Ascending aorta (tissue), 2 donors: Measurements from ENCODE around the gene PCGF1. TPM values are rescaled to one million over a fixed set of nuclear protein-coding genes. Genes with fewer than 3 reads are reported as not detected.
A peak's percentile ranks its signal among the peaks of the same experiment; 100 is the strongest.

Experiments used
- DNase-seq, 2 donors: peaks; one replicate each; pipeline ENCODE4 v3.0.0-alpha.2; 2019; ENCODE audit warnings: low spot score in 2 of 2
- H3K27ac ChIP-seq, 2 donors: fragments of 200-600 bp; sonication (generic); one replicate each; pipeline ENCODE4 v1.5.1; 2016 to 2017; ENCODE audit warnings: mild to moderate bottlenecking in 1 of 2
- H3K27me3 ChIP-seq: fragments of 200-600 bp; sonication (generic); one replicate; pipeline ENCODE4 v1.5.1; 2017
- H3K36me3 ChIP-seq, 2 donors: fragments of 200-600 bp; sonication (generic); one replicate each; pipeline ENCODE4 v1.5.1; 2016
- H3K4me1 ChIP-seq, 2 donors: fragments of 200-600 bp; sonication (generic); one replicate each; pipeline ENCODE4 v1.5.1; 2016 to 2017; ENCODE audit warnings: mild to moderate bottlenecking in 1 of 2
- H3K4me3 ChIP-seq, 2 donors: fragments of 200-600 bp; sonication (generic); one replicate each; pipeline ENCODE4 v1.5.1; 2016 to 2017; ENCODE audit warnings: mild to moderate bottlenecking in 1 of 2
- H3K9me3 ChIP-seq, 2 donors: fragments of 200-600 bp; sonication (generic); one replicate each; pipeline ENCODE4 v1.5.1; 2016
- intact Hi-C: fragments of 100-400 bp; cut with DNase I; formaldehyde crosslinking; loops from one replicate; pipeline ENCODE4 v1.15.1; 2023
- total RNA-seq: library from RNA; depleted of rRNA; stranded (reverse); fragments of >200 nt; gene quantifications from one replicate; pipeline ENCODE4 v1.1.0, GENCODE V29; 2016
- TF ChIP-seq, protein P1 (sequence below), 3 experiments: fragments of 200-600 bp in 2 of 3; fragments of 450-650 bp in 1 of 3; sonication (generic) in 2 of 3; IDR thresholded peaks; one replicate each; pipeline ENCODE4 v1.5.1; 2016 to 2019; ENCODE audit warnings: antibody characterized with exemption in 3 of 3, mild to moderate bottlenecking in 1 of 3, moderate library complexity in 1 of 3

The PCGF1 gene
- total RNA-seq, 1 donor from 2014 or later: not detected

- Histone ChIP-seq H3K4me1 (peaks cover 3 to 26% of the 10 kb centered on the region in 2 donors), H3K4me3 (peak overlapping the region; percentile 54 to 68), H3K9me3 (no peaks in the 10 kb centered on the region), H3K36me3 (peaks cover 7 to 14% of the 10 kb centered on the region in 2 donors), H3K27me3 (peaks cover 5% of the 10 kb centered on the region), H3K27ac (peak overlapping the region in 1 of 2 donors; percentile 61)
- intact Hi-C loops: no loop called here
- no peak for DNase-seq
- TF ChIP-seq, protein P1, sequence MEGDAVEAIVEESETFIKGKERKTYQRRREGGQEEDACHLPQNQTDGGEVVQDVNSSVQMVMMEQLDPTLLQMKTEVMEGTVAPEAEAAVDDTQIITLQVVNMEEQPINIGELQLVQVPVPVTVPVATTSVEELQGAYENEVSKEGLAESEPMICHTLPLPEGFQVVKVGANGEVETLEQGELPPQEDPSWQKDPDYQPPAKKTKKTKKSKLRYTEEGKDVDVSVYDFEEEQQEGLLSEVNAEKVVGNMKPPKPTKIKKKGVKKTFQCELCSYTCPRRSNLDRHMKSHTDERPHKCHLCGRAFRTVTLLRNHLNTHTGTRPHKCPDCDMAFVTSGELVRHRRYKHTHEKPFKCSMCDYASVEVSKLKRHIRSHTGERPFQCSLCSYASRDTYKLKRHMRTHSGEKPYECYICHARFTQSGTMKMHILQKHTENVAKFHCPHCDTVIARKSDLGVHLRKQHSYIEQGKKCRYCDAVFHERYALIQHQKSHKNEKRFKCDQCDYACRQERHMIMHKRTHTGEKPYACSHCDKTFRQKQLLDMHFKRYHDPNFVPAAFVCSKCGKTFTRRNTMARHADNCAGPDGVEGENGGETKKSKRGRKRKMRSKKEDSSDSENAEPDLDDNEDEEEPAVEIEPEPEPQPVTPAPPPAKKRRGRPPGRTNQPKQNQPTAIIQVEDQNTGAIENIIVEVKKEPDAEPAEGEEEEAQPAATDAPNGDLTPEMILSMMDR (IDR thresholded peaks at IDR 0.05): no peak
Measured at GRCh38 chr2:74502147-74502719, 5.3 kb downstream of the PCGF1 start.

DNA sequence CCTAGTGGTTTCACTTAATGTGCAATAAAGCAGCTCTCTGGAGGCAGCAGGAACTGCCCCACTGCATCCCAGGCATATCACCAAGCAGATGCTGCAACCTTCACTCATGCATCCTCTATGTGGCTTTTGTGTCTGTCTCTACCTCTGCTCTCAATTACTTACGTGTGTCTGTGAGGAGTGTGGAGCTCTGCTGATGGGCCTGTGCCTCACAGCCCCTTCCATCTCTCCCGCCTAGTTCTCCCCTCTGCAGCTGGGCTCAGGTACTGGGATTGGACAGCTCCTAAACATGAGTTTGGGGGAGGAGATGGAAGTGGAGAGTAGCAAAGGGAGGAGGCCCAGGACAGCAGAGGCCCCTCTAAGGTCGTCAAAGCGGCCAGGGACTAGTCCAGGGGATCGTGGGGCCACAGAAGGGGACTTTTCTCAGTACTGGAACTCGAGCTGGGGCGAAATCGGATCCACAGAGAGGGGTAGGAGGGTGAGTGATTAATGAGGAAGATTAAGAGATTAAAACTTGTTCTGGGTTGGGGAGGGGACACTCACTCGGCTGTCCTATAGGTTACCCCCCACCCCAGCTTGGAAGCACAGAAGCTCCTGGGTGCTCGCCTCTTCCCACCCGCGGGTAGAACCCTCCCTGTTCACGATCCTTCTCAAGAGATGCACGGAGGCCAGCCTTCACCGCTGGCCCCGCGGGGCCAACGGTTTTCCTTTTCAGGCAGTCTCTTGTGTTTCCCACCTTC is 6.0 kb downstream of the PCGF1 start:
- Histone ChIP-seq H3K27me3 (peaks cover 5% of the 10 kb centered on the region), H3K36me3 (peaks cover 7 to 14% of the 10 kb centered on the region in 2 donors), H3K4me3 (no peak overlapping the region), H3K9me3 (no peaks in the 10 kb centered on the region), H3K27ac (no peak overlapping the region), H3K4me1 (peaks cover 3 to 22% of the 10 kb centered on the region in 2 donors)
- DNase-seq: no peak
- intact Hi-C loops: no loop called here
- TF ChIP-seq, protein P1 (IDR thresholded peaks at IDR 0.05): no peak

DNA sequence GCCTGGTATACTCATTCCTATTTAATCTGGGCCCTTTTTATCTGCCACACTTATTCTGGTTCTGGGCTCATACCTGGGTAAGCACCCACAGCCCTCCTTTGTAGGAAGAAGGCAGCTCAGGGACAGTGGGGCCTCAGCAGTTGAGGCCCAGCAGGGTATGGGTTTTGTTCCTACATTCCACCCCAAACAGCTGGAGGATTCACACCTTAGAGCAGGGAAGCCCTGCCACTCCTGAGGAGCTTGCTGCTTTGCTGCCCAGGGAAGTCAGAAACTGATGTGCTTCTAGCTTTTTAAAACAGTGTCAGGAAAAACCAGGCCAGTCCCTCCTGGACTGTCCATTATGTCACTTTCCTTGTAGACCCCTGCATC is 6.9 kb downstream of the PCGF1 start:
- Histone ChIP-seq H3K4me1 (peaks cover 3 to 13% of the 10 kb centered on the region in 2 donors), H3K27ac (no peak overlapping the region), H3K27me3 (peaks cover 5% of the 10 kb centered on the region), H3K9me3 (no peaks in the 10 kb centered on the region), H3K36me3 (peaks cover 7 to 8% of the 10 kb centered on the region in 2 donors), H3K4me3 (no peak overlapping the region)
- TF ChIP-seq, protein P1 (IDR thresholded peaks at IDR 0.05): no peak
- intact Hi-C loops: no loop called here
- DNase-seq: no peak

DNA sequence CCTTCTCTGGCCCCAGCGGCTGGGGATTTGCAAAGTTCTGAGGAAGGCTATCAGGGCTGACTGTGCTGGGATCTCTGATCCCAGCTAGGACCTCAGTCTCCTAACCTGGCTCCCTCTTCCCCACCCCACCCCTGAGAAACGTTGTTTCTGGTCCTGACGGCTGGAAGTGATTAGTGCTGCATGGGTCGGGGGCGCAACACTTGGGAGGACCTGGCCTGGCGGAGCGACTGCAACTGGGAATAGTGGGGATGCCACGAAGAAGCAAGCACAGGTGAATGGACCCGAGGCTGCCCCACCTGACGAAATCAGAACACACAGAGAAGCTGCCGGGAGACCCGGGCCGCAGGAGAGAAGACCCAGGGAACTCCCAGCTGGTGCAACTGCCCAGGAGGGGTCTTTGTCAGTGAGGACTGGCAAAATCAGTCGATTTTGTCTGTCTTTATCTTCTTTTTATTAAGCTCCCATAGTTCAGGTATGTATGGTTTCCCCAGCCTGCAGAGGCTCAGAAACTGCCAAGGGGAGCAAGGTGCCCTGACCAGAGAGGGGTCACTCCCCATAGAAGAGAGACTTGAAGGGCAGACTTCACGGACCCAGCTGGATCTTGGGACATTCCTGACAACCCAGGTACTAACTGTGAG is 7.4 kb downstream of the PCGF1 start:
- Histone ChIP-seq H3K4me3 (no peak overlapping the region), H3K27me3 (peaks cover 5% of the 10 kb centered on the region), H3K36me3 (peaks cover 2 to 3% of the 10 kb centered on the region in 2 donors), H3K9me3 (no peaks in the 10 kb centered on the region), H3K4me1 (peaks cover 3 to 13% of the 10 kb centered on the region in 2 donors), H3K27ac (no peak overlapping the region)
- intact Hi-C loops: no loop called here
- TF ChIP-seq, protein P1 (IDR thresholded peaks at IDR 0.05): no peak
- DNase-seq: no peak

DNA sequence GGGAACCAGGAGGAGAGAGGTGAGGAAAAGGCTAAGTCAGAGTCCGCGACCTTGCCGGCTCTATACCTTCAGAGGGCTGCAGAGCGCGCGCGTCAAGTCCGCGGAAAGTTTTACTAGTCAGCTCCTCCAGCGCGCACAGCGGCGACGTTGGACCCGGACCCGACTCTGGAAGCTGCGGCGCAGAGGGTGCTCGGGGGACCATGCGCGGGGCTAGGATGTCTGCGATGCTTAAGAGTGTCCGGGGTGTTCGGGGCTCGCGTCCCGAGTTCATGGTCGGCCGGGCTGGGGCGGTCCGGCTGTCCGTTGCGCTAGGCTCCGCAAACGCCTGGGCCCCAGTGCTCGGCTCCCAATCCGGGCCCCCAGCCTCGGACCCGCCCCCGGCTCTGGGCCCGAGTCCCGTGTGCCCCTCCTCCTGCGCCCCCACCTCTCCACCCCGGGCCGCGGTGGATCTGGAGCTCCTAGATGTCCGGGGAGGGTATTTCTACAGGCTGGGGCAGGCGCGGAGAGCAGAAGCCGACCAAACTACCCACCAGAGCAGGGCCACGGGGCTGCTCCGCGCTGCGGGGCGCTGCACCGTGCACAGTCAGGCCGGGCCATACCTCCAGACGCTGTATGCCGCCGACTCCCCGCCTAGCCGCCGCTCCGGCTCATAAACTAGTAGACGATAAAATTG is 8.1 kb downstream of the PCGF1 start, which contains the start of gene LBX2:
TSS of gene LBX2 (minus strand) at position 337 of the 673 bp plus-strand sequence. CDS start at position 271, 66 bp downstream.
- Histone ChIP-seq H3K27me3 (peaks cover 5% of the 10 kb centered on the region), H3K9me3 (no peaks in the 10 kb centered on the region), H3K4me3 (peak within 1 kb of the TSS; percentile 12 to 51), H3K36me3 (no peaks in the 10 kb centered on the region), H3K4me1 (peaks cover 3 to 13% of the 10 kb centered on the region in 2 donors), H3K27ac (no peak within 1 kb of the TSS)
- no peak for DNase-seq
- intact Hi-C loops: no loop called here
- TF ChIP-seq, protein P1 (IDR thresholded peaks at IDR 0.05): no peak
